RWPE1 (cell line): ENCODE results near the gene CBFA2T3.

Source experiments
- CTCF ChIA-PET: fragments of 350-600 bp; sonication (Branson Sonifier 250); formaldehyde crosslinking; extraction: SDS; loops from one replicate; lab custom pipeline; 2021; lab: Yijun Ruan, JAX
- POLR2A ChIA-PET: fragments of 400-600 bp; formaldehyde crosslinking; extraction: SDS; loops from one replicate; lab custom pipeline; 2020; ENCODE audit warnings: antibody characterized with exemption; ENCODE audit not compliant: low non-redundant PET; lab: Yijun Ruan, JAX
- DNase-seq: peaks from one replicate; pipeline ENCODE4 v3.0.0; 2012; ENCODE audit warnings: low spot score
- H3K27ac ChIP-seq: fragments of 450-650 bp; 2 replicates; pipeline ENCODE4 v1.5.1; 2017
- CTCF ChIP-seq: fragments of 450-650 bp; conservative IDR thresholded peaks from 2 replicates; pipeline ENCODE4 v1.5.1; 2017; ENCODE audit warnings: low read depth, mild to moderate bottlenecking

The CBFA2T3 gene

GRCh38 chr16:88830258-88830657 lies 146.7 kb downstream of the CBFA2T3 start:
- no peak for TF ChIP-seq CTCF
- CTCF ChIA-PET = interaction anchor here (0.6 kb wide), 1 partner anchor 786 kb away, joined by 4 read pairs; no protein-coding TSS in a partner anchor
- POLR2A ChIA-PET = no interaction called here
- DNase-seq = no peak
- H3K27ac ChIP-seq = peak overlapping the region; percentile 30

- peak overlapping the region; percentile 83 for H3K27ac ChIP-seq
- ChIA-PET POLR2A (no interaction called here), CTCF (no interaction called here)
- TF ChIP-seq CTCF = no peak
- DNase-seq = no peak
Observed at GRCh38 chr16:88828711-88829110, 148.3 kb downstream of the CBFA2T3 start.

DNA sequence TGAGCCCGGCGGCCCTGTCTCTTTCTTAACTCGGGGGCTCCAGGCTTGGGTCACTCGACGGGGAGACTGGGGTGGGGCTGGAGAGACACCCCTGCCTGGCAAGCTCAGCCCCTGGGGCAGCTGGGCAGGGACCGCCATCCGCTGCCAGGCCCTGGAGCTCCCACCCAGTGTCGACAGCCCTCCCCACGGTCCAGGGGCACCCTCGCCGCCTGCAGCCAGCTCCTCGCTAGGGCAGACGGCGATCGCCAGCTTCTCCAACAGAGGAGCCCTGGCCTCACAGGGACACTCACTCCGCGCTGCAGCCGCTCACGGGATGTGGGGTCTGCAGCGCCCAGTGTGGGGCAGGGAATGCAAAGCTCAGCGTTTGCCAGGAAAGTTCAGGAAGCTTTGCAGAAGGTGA lies 149.3 kb downstream of the CBFA2T3 start:
- no peak for DNase-seq
- CTCF ChIA-PET = no interaction called here

DNA sequence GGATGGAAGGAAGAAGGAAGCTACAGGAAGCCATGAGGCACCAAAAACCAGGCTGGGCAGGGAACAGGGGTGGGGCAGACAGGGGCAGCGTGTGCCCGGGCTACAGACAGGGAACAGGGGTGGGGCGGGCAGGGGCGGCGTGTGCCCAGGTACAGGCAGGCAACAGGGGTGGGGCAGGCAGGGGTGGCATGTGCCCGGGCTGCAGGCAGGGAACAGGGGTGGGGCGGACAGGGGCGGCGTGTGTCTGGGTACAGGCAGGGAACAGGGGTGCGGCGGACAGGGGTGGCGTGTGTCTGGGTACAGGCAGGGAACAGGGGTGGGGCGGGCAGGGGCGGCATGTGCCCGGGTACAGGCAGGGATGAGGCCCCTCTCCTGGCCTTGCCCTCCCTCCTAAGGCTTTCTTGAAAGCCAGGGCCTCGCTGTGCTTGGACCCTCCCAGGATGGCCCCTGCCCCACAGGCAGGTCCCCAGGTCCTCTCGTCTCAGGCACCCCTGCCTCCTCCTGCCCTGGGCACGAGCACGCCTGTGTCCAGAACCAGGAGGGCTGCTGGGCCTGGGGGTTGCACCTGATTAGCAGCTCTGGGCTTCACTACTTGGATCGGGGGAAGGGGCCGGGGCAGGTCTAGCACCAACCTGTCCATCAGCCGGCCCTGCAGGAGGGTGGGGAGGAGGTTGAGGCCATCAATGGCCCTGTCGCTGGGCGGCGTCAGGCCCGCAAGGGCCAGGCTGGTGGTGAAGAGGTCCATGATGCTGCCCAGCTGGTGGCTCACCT lies 150.8 kb downstream of the CBFA2T3 start:
- ChIA-PET CTCF (interaction anchor here (0.6 kb wide), 1 partner anchor 89 kb away, joined by 3 read pairs; no protein-coding TSS in a partner anchor), POLR2A (no interaction called here)
- H3K27ac ChIP-seq = peak overlapping the region; percentile 83
- no peak for DNase-seq
- no peak for TF ChIP-seq CTCF

More for the DNA sequence above, 149.3 kb downstream of the CBFA2T3 start:
- POLR2A ChIA-PET = no interaction called here
- TF ChIP-seq CTCF = no peak
- H3K27ac ChIP-seq = peak overlapping the region; percentile 83

DNA sequence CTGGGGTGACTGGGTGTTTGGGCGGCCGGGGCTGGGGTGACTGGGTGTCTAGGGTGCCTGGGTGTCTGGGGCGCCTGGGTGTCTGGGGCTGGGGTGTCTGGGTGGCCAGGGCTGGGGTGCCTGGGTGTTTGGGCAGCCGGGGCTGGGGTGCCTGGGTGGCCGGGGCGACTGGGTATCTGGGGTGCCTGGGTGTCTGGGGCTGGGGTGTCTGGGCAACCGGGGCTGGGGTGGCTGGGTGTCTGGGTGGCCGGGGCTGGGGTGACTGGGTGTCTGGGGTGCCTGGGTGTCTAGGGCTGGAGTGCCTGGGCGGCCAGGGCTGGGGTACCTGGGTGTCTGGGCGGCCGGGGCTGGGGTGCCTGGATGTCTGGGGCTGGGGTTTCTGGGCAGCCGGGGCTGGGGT lies 151.9 kb downstream of the CBFA2T3 start:
- DNase-seq = no peak
- no peak for TF ChIP-seq CTCF
- H3K27ac ChIP-seq = peak overlapping the region; percentile 83
- POLR2A ChIA-PET = no interaction called here
- CTCF ChIA-PET = interaction anchor here (0.8 kb wide), 1 partner anchor 9 kb away, joined by 3 read pairs; no protein-coding TSS in a partner anchor
